Peyer's patch (tissue), 4 donors: ENCODE data around the gene ZNF747. TPM values are rescaled to one million over a fixed set of nuclear protein-coding genes. Genes with fewer than 3 reads are reported as not detected.
A peak's percentile ranks its signal among the peaks of the same experiment; 100 is the strongest.
"Not testable (repeated sequence)": the region's sequence is repeated elsewhere in the genome, so short reads cannot be mapped to it uniquely, and the experiment has no call there.

Source experiments
- DNase-seq, 3 donors: peaks; one replicate each; pipeline ENCODE4 v3.0.0-alpha.2; 2017 to 2019
- H3K27ac ChIP-seq, 4 donors: fragments of 200-600 bp; sonication (generic); one replicate each; pipeline ENCODE4 v1.5.1; 2016 to 2019
- H3K27me3 ChIP-seq, 2 donors: fragments of 200-600 bp; sonication (generic); one replicate each; pipeline ENCODE4 v1.5.1; 2019
- H3K36me3 ChIP-seq, 3 donors: fragments of 200-600 bp; sonication (generic); one replicate each; pipeline ENCODE4 v1.5.1; 2016 to 2019
- H3K4me1 ChIP-seq, 4 donors: fragments of 200-600 bp; sonication (generic); one replicate each; pipeline ENCODE4 v1.5.1; 2016 to 2019
- H3K4me3 ChIP-seq, 4 donors: fragments of 200-600 bp; sonication (generic); 1 replicate in 3 of 4; 2 replicates in 1 of 4; pipeline ENCODE4 v1.5.1; 2016 to 2019; ENCODE audit warnings: mild to moderate bottlenecking in 1 of 4
- H3K9me3 ChIP-seq, 4 donors: fragments of 200-600 bp; sonication (generic); one replicate each; pipeline ENCODE4 v1.5.1; 2016 to 2019; ENCODE audit warnings: mild to moderate bottlenecking in 1 of 4
- POLR2A ChIP-seq, 2 donors: fragments of 450-650 bp; IDR thresholded peaks; one replicate each; pipeline ENCODE4 v1.5.1; 2017; ENCODE audit warnings: antibody characterized with exemption in 2 of 2, mild to moderate bottlenecking in 2 of 2, moderate library complexity in 2 of 2
- total RNA-seq, 4 donors: library from RNA; depleted of rRNA; stranded (reverse); fragments of >200 nt; gene quantifications; one replicate each; pipeline ENCODE4 v1.1.0, GENCODE V29; 2016
- TF ChIP-seq, protein P1 (sequence below), 6 experiments: fragments of 450-650 bp in 4 of 6; fragments of 200-600 bp in 2 of 6; sonication (generic) in 1 of 6; IDR thresholded peaks; one replicate each; pipeline ENCODE4 v1.5.1; 2017 to 2019; ENCODE audit warnings: antibody characterized with exemption in 6 of 6, mild to moderate bottlenecking in 3 of 6, moderate library complexity in 1 of 6

Gene ZNF747
- total RNA-seq, 4 donors from 2014 or later, result 12.4 to 22.8 (median 19.1) TPM

- peak in 2 of 3 donors; percentile 36 to 53 for DNase-seq
- H3K4me1 ChIP-seq, result peaks cover 0 to 22% (median 3%) of the 10 kb centered on the region in 4 donors
- peak overlapping the region in 3 of 4 donors; percentile 3 to 22 (median 18) for H3K27ac ChIP-seq
- no peaks in the 10 kb centered on the region for H3K27me3 ChIP-seq
- no peak overlapping the region for H3K4me3 ChIP-seq
- H3K36me3 ChIP-seq, result peaks cover 0 to 27% (median 0%) of the 10 kb centered on the region in 3 donors
- H3K9me3 ChIP-seq, result no peaks in the 10 kb centered on the region
- TF ChIP-seq POLR2A (IDR thresholded peaks at IDR 0.05), result no peak
- TF ChIP-seq, protein P1, sequence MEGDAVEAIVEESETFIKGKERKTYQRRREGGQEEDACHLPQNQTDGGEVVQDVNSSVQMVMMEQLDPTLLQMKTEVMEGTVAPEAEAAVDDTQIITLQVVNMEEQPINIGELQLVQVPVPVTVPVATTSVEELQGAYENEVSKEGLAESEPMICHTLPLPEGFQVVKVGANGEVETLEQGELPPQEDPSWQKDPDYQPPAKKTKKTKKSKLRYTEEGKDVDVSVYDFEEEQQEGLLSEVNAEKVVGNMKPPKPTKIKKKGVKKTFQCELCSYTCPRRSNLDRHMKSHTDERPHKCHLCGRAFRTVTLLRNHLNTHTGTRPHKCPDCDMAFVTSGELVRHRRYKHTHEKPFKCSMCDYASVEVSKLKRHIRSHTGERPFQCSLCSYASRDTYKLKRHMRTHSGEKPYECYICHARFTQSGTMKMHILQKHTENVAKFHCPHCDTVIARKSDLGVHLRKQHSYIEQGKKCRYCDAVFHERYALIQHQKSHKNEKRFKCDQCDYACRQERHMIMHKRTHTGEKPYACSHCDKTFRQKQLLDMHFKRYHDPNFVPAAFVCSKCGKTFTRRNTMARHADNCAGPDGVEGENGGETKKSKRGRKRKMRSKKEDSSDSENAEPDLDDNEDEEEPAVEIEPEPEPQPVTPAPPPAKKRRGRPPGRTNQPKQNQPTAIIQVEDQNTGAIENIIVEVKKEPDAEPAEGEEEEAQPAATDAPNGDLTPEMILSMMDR (IDR thresholded peaks at IDR 0.05), result no peak
Measured at GRCh38 chr16:30551781-30552180, 17.1 kb upstream of the ZNF747 start.

- DNase-seq, result no peak
- H3K9me3 ChIP-seq, result no peaks in the 10 kb centered on the region
- peaks cover 0 to 12% (median 2%) of the 10 kb centered on the region in 4 donors for H3K4me1 ChIP-seq
- H3K27me3 ChIP-seq, result no peaks in the 10 kb centered on the region
- peak overlapping the region in 2 of 4 donors; percentile 2 to 16 for H3K27ac ChIP-seq
- H3K4me3 ChIP-seq, result no peak overlapping the region
- TF ChIP-seq, protein P1 (IDR thresholded peaks at IDR 0.05), result no peak
- TF ChIP-seq POLR2A (IDR thresholded peaks at IDR 0.05), result no peak
- no peaks in the 10 kb centered on the region for H3K36me3 ChIP-seq
Measured at GRCh38 chr16:30548416-30549253, 14.0 kb upstream of the ZNF747 start.

GRCh38 chr16:30546115-30546514 lies 11.5 kb upstream of the ZNF747 start:
- Histone ChIP-seq H3K4me3 (no peak overlapping the region), H3K27ac (no peak overlapping the region), H3K36me3 (no peaks in the 10 kb centered on the region), H3K9me3 (no peaks in the 10 kb centered on the region), H3K27me3 (no peaks in the 10 kb centered on the region), H3K4me1 (peaks cover 0 to 26% (median 0%) of the 10 kb centered on the region in 4 donors)
- no peak for DNase-seq
- TF ChIP-seq, protein P1 (IDR thresholded peaks at IDR 0.05), result no peak
- TF ChIP-seq POLR2A (IDR thresholded peaks at IDR 0.05), result no peak

DNA sequence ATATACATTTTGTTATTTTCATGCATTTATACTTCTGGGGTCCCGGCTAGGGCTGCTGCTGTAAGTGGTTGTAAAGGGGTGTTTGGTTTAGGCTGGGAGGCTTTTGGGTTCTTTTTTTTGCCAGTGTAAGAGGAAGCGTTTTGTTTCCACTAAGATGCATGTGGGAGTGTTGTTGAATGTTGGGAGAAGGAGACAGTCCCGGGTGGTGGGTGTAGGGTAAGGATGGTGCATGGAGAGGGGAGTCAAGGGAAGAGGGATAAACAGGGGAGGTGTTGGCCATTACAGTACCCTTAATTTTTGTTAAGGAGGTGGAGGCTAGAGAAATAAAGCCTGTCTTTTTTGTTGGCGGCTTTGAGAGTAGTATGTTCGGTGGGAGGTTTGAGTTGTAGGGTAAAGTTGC lies 8.4 kb upstream of the ZNF747 start:
- no peak for DNase-seq
- no peak for TF ChIP-seq POLR2A (IDR thresholded peaks at IDR 0.05)
- Histone ChIP-seq H3K27ac (no peak overlapping the region), H3K9me3 (no peaks in the 10 kb centered on the region), H3K4me1 (peaks cover 0 to 18% (median 0%) of the 10 kb centered on the region in 4 donors), H3K36me3 (no peaks in the 10 kb centered on the region), H3K27me3 (no peaks in the 10 kb centered on the region), H3K4me3 (no peak overlapping the region)

GRCh38 chr16:30541502-30542329 lies 7.1 kb upstream of the ZNF747 start:
- no peaks in the 10 kb centered on the region for H3K27me3 ChIP-seq
- H3K27ac ChIP-seq, result peak overlapping the region in 1 of 4 donors; percentile 45
- no peak for DNase-seq
- H3K4me1 ChIP-seq, result peaks cover 0 to 18% (median 0%) of the 10 kb centered on the region in 4 donors
- H3K36me3 ChIP-seq, result no peaks in the 10 kb centered on the region
- no peaks in the 10 kb centered on the region for H3K9me3 ChIP-seq
- no peak overlapping the region for H3K4me3 ChIP-seq
- TF ChIP-seq, protein P1 (IDR thresholded peaks at IDR 0.05), result no peak
- TF ChIP-seq POLR2A (IDR thresholded peaks at IDR 0.05), result no peak

DNA sequence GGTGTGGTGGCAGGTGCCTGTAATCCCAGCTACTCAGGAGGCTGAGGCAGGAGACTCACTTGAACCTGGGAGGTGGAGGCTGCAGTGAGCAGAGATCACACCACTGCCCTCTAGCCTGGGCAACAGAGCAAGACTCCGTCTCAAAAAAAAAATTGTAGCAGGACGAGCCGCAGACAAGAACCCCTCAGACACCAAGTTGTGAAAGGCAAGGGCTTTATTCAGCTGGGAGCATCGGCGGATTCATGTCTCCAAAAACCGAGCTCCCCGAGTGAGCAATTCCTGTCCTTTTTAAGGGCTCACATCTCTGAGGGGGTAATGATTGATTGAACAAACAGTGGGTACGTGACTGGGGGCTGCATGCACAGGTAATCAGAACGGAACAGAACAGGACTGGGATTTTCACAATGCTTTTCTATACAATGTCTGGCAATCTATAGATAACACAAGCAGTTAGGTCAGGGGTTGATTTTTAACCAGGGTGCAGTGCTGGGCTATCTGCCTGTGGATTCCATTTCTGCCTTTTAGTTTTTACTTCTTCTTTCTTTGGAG lies 6.3 kb upstream of the ZNF747 start:
- peak overlapping the region in 1 of 4 donors; percentile 45 for H3K27ac ChIP-seq
- not testable (repeated sequence) for H3K36me3 ChIP-seq, H3K9me3 ChIP-seq, H3K4me3 ChIP-seq, DNase-seq, H3K27me3 ChIP-seq
- H3K4me1 ChIP-seq, result peaks cover 0 to 20% (median 0%) of the 10 kb centered on the region in 4 donors

DNA sequence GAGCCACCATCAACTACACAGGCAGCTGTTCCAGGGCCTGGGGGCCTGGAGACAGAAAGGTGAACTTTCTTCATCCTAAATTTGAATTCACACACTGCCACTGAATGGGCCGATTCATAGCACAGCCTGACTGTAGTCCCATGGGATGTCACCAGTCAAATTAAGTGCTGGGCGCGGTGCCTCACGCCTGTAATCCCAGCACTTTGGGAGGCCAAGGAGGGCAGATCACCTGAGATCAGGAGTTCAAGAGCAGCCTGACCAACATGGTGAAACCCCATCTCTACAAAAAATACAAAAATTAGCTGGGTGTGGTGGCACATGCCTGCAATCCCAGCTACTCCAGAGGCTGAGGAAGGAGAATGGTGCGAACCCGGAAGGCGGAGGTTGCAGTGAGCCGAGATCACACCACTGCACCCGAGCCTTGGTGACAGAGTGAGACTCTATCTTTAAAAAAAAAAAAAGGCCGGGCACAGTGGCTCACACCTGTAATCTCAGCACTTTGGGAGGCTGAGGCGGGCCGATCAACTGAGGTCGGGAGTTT lies 5.4 kb upstream of the ZNF747 start:
- not testable (repeated sequence) for H3K9me3 ChIP-seq, H3K4me3 ChIP-seq, H3K27me3 ChIP-seq, H3K27ac ChIP-seq, H3K36me3 ChIP-seq, DNase-seq
- H3K4me1 ChIP-seq, result peaks cover 0 to 25% (median 0%) of the 10 kb centered on the region in 4 donors
